CD4-positive, alpha-beta T cell treated with Interleukin-1 beta for 1 hour (primary cell): ENCODE results near the gene RNF26.

Source experiments
- DNase-seq, 2 donors: peaks; one replicate each; pipeline ENCODE4 v3.0.0-alpha.2; 2020 to 2022

The RNF26 gene

DNA sequence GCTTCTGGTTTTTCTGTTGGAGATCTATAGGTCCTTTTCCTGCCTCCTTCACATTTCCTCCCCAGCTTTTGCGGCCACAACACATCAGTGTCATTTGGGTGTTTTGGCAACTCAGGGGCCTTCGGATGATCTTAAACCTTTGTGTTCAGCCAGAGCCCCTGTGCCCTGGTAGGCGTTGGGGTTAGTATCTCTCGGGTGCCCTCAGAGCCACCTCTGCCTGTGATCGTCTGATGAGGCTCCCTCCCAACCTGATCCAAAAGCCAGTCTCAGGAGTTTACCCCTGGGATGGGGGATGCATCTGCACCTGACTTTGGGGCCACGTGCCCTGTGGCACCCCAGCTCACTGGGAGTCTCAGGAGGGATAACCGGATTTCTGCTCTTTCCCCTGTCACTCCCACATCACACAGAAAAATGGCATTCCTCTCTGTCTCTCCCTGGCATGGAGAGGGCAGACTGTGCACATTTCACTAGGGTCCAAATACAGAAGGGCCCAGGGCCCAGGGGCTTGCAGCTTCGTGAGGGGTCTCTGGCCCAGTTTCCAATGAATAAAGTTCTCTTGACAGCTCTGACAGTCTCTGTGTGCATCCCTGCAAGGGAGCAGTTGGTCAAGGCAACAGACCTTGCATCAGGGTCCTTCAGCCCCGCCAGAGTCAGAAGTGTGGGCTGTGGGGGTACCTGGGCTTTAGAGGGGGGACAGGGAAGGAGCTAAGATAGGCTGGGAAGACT is 2.6 kb downstream of the RNF26 start:
- DNase-seq: no peak

DNA sequence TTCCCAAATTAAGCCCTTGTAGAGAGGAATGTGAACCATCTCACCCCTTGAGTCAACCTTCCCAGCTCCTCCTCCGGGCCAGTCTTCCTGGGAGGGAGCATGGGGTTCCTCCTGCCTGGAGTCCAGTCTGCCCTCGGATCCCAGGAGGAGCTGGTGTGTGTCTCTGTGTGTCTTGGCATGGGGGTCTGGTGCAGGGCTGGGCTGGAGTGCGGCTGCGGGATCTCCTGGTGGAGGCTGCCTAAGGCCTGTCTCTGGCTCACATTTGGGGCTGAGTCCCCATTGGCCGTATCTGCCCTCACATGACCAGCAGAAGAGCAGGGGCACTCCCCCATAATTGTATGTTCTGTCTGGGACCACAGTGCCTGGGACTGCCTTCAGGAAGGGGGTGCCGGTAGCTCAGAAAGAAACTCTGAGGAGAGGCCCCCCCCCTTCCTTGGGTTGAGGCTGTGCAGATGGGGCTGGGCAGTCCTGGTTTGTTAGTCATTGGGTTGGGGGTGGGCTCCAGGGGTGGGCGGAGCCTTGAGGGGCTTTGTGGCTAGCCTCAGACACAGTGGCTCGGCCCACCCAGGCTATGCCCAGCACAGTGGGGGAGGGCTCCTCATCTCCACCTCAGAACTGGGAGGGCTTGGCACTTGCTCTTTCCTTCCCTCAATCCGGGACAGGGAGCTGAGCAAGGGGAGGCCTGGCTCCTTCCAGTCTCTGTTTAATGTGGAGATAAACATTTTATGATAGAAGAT is 3.4 kb downstream of the RNF26 start:
- DNase-seq: no peak

DNA sequence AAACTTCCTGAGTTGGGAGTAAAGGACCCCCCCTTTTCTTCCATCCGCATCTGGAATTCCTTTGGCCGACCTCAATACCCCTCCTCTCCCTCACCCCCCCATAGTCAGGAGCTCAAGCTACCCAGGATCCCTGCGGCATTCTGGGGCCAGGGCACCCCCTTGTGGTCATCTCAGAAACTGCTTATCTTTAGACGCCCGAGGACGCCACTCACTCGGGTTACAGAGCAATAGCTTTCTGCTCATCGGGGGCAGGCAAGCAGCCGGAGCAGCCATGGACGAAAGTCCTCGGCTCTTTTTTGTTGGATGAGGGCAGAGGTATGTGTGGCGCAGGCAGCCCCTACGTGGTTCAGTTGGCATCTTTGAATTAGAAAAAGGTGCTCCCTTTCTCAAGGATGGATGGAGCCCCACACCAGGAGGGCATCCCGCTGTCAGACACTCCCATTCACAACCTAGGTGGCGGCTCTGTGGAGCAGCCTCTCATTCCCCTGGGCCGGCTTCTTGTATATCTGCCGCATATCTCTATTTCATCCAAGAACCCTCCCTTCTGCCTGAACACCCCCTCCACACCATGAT is 4.1 kb downstream of the RNF26 start:
- DNase-seq: peak; percentile 60 to 74

DNA sequence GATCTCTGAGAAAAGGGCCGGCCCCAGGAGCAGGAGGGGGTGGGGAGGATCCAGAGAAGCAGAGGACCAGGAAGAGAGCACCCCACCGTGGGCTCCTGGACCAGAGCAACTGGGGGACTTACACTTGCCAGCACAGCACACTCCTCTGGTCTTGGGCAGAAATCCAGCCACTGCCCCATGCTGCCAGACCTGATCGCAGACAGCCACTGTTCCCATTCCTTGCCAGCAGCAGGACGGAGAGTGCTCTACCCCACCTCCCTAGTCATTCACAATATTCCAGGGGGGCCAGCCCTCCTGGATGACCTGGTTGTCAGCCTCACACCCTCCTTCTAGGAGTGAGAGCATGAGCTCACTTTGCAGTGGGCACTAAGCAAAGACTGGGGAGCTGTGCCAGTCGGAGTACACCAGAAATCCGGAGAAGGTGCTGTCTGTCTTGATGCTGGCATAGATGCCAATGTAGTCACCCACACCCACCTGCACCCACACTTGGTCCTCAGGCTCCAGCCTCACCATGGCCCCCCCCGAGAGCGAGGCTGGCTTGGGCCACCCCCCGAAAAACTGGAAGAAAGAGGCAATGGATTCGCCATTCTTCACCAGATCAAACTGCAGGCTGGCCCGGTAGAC is 4.8 kb downstream of the RNF26 start:
- no peak for DNase-seq

- DNase-seq: peak in 1 of 2 donors; percentile 29
Observed at GRCh38 chr11:119339589-119340334, 5.4 kb downstream of the RNF26 start.

DNA sequence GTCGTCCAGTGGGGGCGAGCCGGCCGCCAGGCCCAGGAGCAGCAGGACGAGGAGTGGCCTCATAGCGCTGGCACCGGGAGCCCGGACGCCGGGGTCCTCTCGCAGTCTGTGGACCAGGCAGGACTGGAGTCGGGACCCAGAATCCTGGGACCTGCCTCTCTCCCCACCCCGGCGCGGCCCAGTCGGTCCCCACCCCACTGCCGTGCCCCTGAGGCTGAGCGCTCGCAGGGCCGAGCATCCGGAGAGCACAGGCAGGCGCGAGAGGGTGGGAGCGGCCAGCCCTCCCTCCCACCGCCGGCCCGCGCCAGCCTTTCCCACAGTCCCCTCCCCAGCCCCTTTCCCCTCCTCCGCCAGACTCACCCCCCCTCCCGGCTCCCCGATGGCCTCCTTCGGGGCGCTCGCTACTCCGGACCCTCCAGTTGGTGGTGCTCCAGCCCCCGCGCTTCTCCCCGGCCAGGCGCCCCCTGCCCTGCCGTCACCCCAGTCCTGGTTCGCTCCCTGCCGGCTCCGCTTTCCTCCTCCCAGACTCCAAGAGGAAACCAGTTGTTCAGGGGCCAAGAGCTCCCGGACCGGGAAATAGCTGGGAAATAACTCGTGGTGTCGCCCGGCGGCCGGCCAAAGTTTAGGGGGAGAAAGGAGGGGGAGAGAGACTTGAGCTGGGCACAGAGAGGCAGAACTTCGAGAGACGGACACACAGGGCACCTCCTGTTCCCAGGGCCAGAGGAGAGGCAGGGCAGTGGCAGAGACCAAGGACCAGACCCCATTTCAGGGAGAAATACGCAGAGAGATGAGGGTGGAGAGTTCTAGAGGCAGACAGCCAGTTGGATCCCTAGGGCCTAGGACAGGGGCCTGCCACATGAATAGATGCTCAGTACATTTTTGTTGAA is 6.3 kb downstream of the RNF26 start, which contains the start of gene C1QTNF5:
TSS of gene C1QTNF5 (minus strand) at position 549 of the 887 bp plus-strand sequence. CDS start at position 63, 486 bp downstream.
- DNase-seq: no peak

DNA sequence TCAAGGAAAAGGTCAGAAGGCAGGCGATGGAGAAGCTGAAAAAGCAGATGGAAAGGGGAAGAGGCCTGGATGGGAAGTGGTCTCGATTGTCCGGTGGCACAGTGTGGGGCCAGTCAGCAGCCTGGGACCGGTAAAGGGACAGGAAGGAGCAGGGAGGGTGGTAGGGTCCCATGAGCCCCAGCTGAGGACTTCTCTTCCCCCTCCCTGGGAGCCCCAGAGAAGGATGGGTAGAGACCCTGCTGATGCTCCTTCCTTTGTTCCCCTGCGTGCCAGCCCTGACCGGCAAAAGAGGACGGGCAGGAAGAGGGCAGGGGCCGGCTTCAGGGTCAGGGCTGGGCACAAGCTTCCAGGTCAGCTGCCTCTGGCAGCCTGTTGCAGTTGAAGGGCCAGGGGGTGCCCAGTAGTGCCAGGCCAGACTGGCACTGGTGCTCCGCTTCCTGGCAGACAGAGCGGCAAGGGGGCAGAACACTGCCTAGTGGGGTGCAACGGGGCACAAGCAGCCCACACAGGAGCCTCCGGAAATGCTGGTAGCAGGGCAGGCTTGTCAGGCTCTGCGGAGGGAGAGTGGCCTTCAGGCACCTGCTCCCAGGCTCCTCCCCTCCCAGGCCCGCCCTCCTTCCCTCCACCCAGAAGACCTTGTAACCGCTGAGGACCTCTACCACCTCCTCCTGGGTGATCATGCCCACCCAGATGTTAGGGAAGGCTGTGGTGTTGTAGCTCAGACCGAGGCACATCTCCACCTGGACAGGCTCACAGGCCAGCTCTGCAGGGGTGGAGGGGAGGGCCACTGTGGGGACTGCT is 7.1 kb downstream of the RNF26 start:
- no peak for DNase-seq

GRCh38 chr11:119342023-119342300 is 7.6 kb downstream of the RNF26 start:
- no peak for DNase-seq

- no peak for DNase-seq
Observed at GRCh38 chr11:119342362-119343130, 8.2 kb downstream of the RNF26 start.

- no peak for DNase-seq
Observed at GRCh38 chr11:119343726-119344125, 9.4 kb downstream of the RNF26 start.

DNA sequence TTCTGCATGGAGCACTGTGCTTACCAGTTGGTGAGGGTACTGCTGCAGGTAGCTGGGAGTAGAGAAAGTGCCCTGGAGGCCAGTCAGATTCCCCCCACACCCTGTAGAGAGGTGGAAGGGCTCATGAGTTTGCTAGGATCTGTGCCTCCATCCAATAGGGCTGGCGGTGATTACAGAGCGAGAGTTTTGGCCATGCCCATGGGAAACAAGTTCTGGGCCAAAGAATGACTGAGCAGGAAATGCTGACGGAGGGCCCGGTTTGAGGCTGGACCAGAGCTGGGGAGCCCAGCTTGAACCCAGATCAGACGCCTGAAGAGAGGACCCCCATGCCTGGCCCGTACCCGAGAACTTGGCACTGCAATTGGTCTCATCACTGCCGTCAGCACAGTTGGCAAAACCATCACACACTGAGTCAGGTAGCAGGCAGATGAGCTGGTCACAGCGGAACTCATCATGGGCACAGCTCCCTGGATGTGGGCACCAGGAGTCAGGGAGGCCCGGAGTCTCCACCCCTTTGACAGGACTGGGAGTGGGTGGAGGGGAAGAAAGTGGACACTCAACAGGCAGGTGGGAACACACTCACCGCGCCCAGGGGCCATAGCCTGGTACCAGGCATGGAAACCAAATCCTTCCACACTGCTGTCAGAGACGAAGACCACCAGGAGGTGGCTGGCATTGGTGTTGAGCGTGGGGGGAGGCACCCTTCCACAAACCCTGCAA is 10.1 kb downstream of the RNF26 start:
- DNase-seq: no peak

GRCh38 chr11:119345685-119346084 is 11.4 kb downstream of the RNF26 start:
- DNase-seq: no peak

- no peak for DNase-seq
Observed at GRCh38 chr11:119346605-119347004, 12.3 kb downstream of the RNF26 start, which contains the start of gene MFRP. Gene MFRP (minus strand): TSS chr11:119346705. CDS start chr11:119346513, 192 bp downstream.

- DNase-seq: no peak
Observed at GRCh38 chr11:119347242-119347641, 12.9 kb downstream of the RNF26 start.

DNA sequence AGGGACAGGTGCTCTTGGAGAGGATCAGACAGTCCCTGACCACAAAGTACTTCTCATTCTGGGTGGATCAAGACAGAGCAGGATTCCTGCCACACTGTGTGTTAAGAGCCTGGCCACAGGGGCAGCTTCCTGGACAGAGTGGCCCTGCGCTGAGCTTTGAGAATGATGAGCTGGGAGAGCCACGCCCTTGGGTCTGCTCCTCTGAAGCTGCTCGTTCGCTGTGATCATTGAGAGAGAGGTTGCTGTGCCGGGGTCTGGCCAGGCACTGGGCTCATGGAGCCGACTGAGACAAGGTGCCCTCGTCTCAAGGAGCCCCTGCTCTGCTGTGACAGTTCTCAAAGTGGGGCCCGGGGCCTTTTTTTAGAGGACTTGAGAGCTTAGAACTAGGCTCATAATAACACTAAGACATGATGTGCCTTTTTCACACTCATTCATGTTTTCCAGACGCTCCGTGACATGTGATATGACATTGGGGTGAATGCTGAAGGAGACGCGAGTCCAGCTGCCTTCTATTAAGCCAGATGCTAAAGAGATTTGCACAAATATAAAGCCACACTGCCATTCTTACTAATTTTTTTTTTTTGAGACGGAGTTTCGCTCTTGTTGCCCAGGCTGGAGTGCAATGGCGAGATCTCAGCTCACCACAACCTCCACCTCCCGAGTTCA is 13.7 kb downstream of the RNF26 start:
- no peak for DNase-seq

GRCh38 chr11:119350302-119350701 is 16.0 kb downstream of the RNF26 start:
- no peak for DNase-seq

- no peak for DNase-seq
Observed at GRCh38 chr11:119351232-119351631, 16.9 kb downstream of the RNF26 start.

- no peak for DNase-seq
Observed at GRCh38 chr11:119352857-119353260, 18.5 kb downstream of the RNF26 start.
